ENCODE data around the gene KCNQ1OT1.

KCNQ1OT1 gene

GRCh38 chr11:2566223-2567025, 133.4 kb downstream of the KCNQ1OT1 start:
- DNase-seq = no peak

GRCh38 chr11:2565447-2566222, 134.2 kb downstream of the KCNQ1OT1 start:
- no peak for DNase-seq

DNA sequence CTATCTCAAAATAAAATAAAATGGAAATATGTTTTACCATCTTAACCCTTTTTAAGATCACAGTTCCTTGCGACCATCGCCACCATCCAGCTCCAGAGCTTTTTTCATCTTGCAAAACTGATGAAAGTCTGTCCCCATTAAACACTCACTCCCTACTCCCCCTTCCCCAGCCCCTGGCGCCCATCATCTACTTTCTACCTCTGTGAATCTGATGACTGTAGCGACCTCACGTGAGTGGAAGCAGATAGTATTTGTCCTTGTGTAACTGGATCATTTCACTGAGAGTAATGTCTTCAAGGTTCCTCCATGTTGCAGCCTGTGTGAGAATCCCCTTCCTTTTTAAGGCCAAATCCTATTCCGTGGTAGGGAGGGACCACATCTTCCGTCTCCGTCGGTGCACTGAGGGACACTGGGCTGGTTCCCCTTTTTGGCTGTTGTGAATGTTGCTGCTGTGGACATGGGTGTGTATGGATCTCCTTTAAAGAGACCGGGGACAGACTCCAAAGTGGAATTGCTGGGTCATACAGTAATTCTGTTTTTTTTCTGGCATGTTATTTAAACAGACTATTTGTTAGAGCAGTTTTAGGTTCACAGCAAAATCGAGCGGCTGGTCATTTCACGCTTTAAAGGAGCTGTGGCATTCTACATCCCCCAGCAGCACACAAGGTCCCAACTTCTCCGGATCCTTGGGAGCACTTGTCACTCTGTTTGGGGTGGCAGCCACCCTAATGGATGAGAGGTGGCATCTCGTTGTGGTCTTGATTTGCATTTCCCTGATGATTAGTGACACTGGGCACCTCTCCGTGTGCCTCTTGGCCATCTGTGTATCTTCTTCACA, 135.0 kb downstream of the KCNQ1OT1 start:
- no peak for DNase-seq

DNA sequence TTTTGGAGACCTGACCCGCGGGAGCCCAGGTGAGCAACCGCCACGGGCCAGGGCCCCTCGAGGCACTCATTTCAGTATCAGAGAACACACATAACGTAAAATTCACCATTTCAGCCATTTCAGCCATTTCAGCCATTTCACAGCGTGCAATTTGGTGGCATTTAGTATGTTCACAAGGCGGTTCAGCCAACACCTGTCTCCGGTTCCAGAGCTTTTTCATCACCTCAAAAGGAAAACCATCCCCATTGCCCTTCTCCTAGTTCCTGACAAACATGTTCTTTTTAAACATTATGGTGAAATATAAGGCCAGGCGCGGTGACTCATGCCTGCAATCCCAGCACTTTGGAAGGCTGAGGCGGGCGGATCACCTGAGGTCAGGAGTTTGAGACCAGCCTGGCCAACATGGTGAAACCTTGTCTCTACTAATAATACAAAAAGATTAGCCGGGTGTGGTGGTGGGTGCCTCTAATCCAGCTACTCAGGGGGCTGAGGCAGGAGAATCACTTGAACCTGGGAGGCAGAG, 135.7 kb downstream of the KCNQ1OT1 start:
- no peak for DNase-seq

GRCh38 chr11:2563213-2564007, 136.4 kb downstream of the KCNQ1OT1 start:
- DNase-seq = no peak

DNA sequence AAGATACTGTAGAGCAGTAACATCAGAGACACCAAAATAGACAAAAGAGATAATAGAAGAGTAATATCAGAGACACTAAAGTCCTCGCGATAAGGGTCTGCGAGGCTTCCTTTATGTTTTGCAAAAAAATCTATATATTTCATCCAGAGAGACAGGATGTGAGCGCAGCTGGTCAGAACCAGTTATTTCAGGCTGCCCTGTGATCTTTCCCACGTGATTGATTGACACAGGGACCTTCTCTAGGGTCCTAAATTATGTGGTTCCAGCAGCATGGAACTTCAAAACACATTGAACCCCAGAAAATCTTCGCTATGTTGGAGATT, 136.9 kb downstream of the KCNQ1OT1 start:
- no peak for DNase-seq

DNA sequence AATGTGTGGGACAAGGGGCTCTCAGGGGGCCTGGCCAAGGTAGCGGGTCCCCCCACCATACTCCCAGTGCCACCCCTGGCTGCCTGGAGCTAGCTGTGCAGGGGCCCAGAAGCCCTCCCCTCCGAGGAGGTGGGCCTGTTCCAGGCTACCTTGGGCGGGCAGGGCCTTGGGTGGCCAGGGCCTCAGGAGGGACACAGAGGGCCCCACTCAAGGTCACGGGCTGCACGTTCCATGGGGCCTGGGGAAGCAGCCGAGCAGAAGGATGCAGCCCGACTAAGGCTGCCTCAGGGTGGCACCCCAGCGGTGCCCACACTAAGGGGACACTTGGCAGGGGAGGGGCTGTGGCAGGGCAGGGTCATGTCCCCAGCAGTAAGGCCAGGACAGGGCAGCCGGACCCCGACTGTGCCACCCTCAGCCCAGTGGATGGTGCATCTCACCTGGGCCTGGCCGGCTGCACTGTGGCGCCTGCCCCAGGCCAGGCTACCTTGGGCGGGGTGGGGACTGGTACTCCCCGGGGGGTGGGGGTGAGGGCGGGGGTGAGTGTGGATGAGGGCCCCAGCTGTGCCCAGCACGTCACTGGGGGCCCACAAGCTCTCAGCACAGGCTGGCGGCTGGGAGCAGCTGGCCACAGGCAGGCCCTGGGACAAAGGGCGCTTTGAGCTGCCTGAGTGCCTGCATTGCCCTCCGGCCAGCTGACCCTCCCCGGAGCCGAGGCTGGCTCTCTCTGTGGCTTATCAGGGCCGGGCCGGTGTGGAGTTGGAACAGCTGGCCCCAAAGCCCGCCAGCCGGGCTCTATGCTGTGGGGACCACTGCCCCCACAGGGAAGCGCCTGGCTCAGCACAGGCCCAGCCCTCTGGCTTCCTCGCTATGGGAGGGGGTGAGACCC, 137.9 kb downstream of the KCNQ1OT1 start:
- no peak for DNase-seq

GRCh38 chr11:2559527-2560311, 140.1 kb downstream of the KCNQ1OT1 start:
- no peak for DNase-seq

DNA sequence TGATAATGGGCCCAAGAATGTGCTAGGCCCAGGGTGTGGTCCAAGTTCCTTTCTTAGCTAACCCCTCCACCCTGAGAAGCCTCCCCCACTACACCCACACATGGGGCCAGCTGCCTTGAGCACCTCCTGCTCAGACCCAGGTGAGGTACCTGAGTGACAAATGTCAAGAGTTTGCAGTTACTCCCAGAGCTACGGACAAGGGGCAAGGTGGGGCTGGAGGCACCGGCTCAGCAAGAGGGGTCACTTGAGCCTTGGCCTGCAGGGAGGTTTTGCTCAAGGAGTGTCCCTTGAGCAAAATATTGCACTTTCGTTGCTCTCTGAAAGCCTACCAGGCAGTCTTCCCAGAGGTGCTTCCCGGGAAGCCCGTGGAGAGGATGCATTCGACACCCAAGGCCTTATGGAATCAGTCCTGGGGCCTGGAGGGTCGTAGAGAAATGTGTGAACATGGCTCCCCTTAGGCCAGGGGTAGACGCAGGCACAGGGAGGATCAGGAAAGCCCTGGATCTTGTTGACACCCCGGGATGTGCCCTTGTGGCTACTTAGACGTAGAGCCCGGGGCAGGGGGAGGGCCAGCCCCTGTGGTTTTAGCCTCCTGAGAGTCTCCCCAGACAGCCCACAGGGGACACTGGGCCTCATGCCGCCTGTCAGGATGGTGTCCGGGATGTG, 140.8 kb downstream of the KCNQ1OT1 start:
- no peak for DNase-seq

GRCh38 chr11:2558397-2558796, 141.4 kb downstream of the KCNQ1OT1 start:
- no peak for DNase-seq

Measured in MV-4-11 (cell line).